HFFc6 (cell line): ENCODE data around the gene PHACTR1. TPM values are rescaled to one million over a fixed set of nuclear protein-coding genes. Genes with fewer than 3 reads are reported as not detected.

Experiments used
- DNase-seq: peaks from one replicate; pipeline ENCODE4 v3.0.0-alpha.2; 2018
- H3K27ac Mint-ChIP-seq: 2 replicates; pipeline ENCODE4 v1.8.0; 2020; ENCODE audit warnings: mild to moderate bottlenecking, mixed read lengths
- H3K27me3 Mint-ChIP-seq: 2 replicates; pipeline ENCODE4 v1.8.0; 2021; ENCODE audit warnings: mild to moderate bottlenecking, moderate library complexity, mixed read lengths; ENCODE audit not compliant: insufficient read depth
- H3K36me3 Mint-ChIP-seq: 2 replicates; pipeline ENCODE4 v1.8.0; 2021; ENCODE audit warnings: low read depth, mixed read lengths
- H3K4me1 Mint-ChIP-seq: 2 replicates; pipeline ENCODE4 v1.8.0; 2020; ENCODE audit warnings: low read depth, mixed read lengths
- H3K4me3 Mint-ChIP-seq: 2 replicates; pipeline ENCODE4 v1.8.0; 2020; ENCODE audit warnings: mild to moderate bottlenecking, moderate library complexity, mixed read lengths
- H3K9me3 Mint-ChIP-seq: 2 replicates; pipeline ENCODE4 v1.8.0; 2020; ENCODE audit warnings: mild to moderate bottlenecking, mixed read lengths
- CTCF ChIP-seq: fragments of 200-600 bp; sonication (generic); IDR thresholded peaks from 2 replicates; pipeline ENCODE4 v1.5.0; 2021; ENCODE audit warnings: antibody characterized with exemption, mild to moderate bottlenecking
- total RNA-seq, 6 experiments: library from RNA; stranded (reverse); fragmentation: NEBNext Ultra II Directional; extraction: Animal tissue kit (Norgen Biotek cat#: 25700); gene quantifications; 2 replicates in 1 of 6; 3 replicates in 5 of 6; pipeline ENCODE4 v1.2.3, GENCODE V29; 2021

Gene PHACTR1
- total RNA-seq, 6 experiments from 2014 or later: 2.5 to 4.7 (median 3.9) TPM

- H3K36me3 Mint-ChIP-seq: no peaks in the 10 kb centered on the region
Measured at GRCh38 chr6:12875051-12875450, 158.5 kb downstream of the PHACTR1 start.

GRCh38 chr6:12878741-12879140 lies 162.2 kb downstream of the PHACTR1 start:
- no peak for TF ChIP-seq CTCF
- DNase-seq: no peak
- Mint-ChIP-seq H3K4me1 (no peaks in the 10 kb centered on the region), H3K27ac (no peak overlapping the region), H3K4me3 (no peak overlapping the region), H3K27me3 (peaks cover 1% of the 10 kb centered on the region; the same call in 1 of the 2 replicates), H3K9me3 (no peaks in the 10 kb centered on the region), H3K36me3 (no peaks in the 10 kb centered on the region)

More at GRCh38 chr6:12875051-12875450, 158.5 kb downstream of the PHACTR1 start:
- H3K4me3 Mint-ChIP-seq: no peak overlapping the region
- no peaks in the 10 kb centered on the region for H3K4me1 Mint-ChIP-seq
- TF ChIP-seq CTCF: no peak
- no peak overlapping the region for H3K27ac Mint-ChIP-seq
- DNase-seq: peak; percentile 39
- no peaks in the 10 kb centered on the region for H3K9me3 Mint-ChIP-seq
- peaks cover 3% of the 10 kb centered on the region for H3K27me3 Mint-ChIP-seq

- Mint-ChIP-seq H3K4me1 (peaks cover 10% of the 10 kb centered on the region; the same call in 1 of the 2 replicates), H3K36me3 (no peaks in the 10 kb centered on the region), H3K4me3 (no peak overlapping the region), H3K9me3 (no peaks in the 10 kb centered on the region), H3K27ac (no peak overlapping the region), H3K27me3 (peaks cover 5% of the 10 kb centered on the region)
- DNase-seq: no peak
- TF ChIP-seq CTCF: no peak
Measured at GRCh38 chr6:12882761-12883290, 166.3 kb downstream of the PHACTR1 start.

GRCh38 chr6:12884983-12885382 lies 168.4 kb downstream of the PHACTR1 start:
- Mint-ChIP-seq H3K27me3 (peaks cover 5% of the 10 kb centered on the region), H3K4me1 (peaks cover 10% of the 10 kb centered on the region; the same call in 1 of the 2 replicates), H3K27ac (no peak overlapping the region), H3K36me3 (no peaks in the 10 kb centered on the region), H3K9me3 (no peaks in the 10 kb centered on the region), H3K4me3 (no peak overlapping the region)
- no peak for DNase-seq
- no peak for TF ChIP-seq CTCF

GRCh38 chr6:12886961-12887775 lies 170.6 kb downstream of the PHACTR1 start:
- Mint-ChIP-seq H3K4me1 (peaks cover 10% of the 10 kb centered on the region; the same call in 1 of the 2 replicates), H3K27ac (no peak overlapping the region), H3K4me3 (no peak overlapping the region), H3K36me3 (peaks cover 12% of the 10 kb centered on the region), H3K9me3 (peaks cover 5% of the 10 kb centered on the region; the same call in 1 of the 2 replicates), H3K27me3 (peaks cover 5% of the 10 kb centered on the region)
- TF ChIP-seq CTCF: no peak
- DNase-seq: no peak
